Thymus (tissue), 11 donors: ENCODE measurements around the gene PRKCB. TPM values are rescaled to one million over a fixed set of nuclear protein-coding genes. Genes with fewer than 3 reads are reported as not detected.
A peak's percentile ranks its signal among the peaks of the same experiment; 100 is the strongest.

Source experiments
- DNase-seq, 9 donors: peaks; one replicate each; pipeline ENCODE4 v3.0.0-alpha.2; 2013; ENCODE audit warnings: low spot score in 9 of 9, low read depth in 6 of 9, missing footprints in 1 of 9
- H3K27ac ChIP-seq, 2 donors: one replicate each; pipeline ENCODE4 v1.5.1; 2013; ENCODE audit warnings: control low read depth in 1 of 2, low read depth in 1 of 2, low read length in 1 of 2, mild to moderate bottlenecking in 1 of 2, moderate library complexity in 1 of 2
- H3K27me3 ChIP-seq, 2 donors: one replicate each; pipeline ENCODE4 v1.5.1; 2013; ENCODE audit warnings: low read length in 1 of 2; ENCODE audit not compliant: control insufficient read depth in 2 of 2, insufficient read depth in 1 of 2
- H3K36me3 ChIP-seq, 2 donors: one replicate each; pipeline ENCODE4 v1.5.1; 2013; ENCODE audit warnings: low read length in 1 of 2, mild to moderate bottlenecking in 1 of 2, moderate library complexity in 1 of 2; ENCODE audit not compliant: control insufficient read depth in 2 of 2, insufficient read depth in 2 of 2
- H3K4me1 ChIP-seq, 2 donors: one replicate each; pipeline ENCODE4 v1.5.1; 2013; ENCODE audit warnings: low read length in 2 of 2; ENCODE audit not compliant: control insufficient read depth in 2 of 2, insufficient read depth in 2 of 2
- H3K4me3 ChIP-seq, 2 donors: one replicate each; pipeline ENCODE4 v1.5.1; 2013; ENCODE audit warnings: low read length in 2 of 2, control low read depth in 1 of 2, mild to moderate bottlenecking in 1 of 2
- H3K9me3 ChIP-seq, 2 donors: one replicate each; pipeline ENCODE4 v1.5.1; 2013; ENCODE audit warnings: low read length in 1 of 2, mild to moderate bottlenecking in 1 of 2; ENCODE audit not compliant: control insufficient read depth in 2 of 2, insufficient read depth in 1 of 2
- WGBS: extraction: QIAGEN DNeasy Blood & Tissue Kit; methylation state at CpG from one replicate; pipeline ENCODE4 v1.1.7; 2013; 5-methylcytosine and 5-hydroxymethylcytosine counted together
- polyA plus RNA-seq: library from polyadenylated mRNA; stranded (reverse); fragments of 200-250 nt; gene quantifications from one replicate; pipeline ENCODE4 v1.2.3, GENCODE V29; 2013
- total RNA-seq: library from RNA; stranded (reverse); fragments of 120-200 nt; gene quantifications from one replicate; pipeline ENCODE4 v1.2.4, GENCODE V29; 2013
- donor health status: healthy.

Gene PRKCB
- total and polyA plus RNA-seq, 2 donors = 21.9 to 57.4 TPM

DNA sequence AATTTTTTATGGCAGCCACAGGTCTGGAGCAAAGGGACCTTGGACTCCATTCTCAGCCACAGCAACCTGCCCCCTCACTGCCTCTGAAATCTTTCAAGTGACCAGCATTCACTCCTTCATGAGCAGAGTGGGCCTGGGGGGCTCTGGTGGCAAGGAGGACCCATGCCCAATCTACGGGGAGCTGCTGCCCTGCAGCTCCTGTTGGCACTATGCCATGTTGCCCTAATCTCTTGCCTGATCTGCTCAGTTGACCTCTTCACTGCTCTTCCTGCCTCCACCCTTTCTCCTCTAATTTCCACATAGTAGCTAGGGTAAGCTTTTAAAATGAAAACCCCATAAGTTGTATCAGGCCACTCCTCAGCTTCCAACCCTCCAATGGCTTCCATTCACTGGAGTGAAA is 2.9 kb upstream of the PRKCB start:
- Histone ChIP-seq H3K27me3 (peaks cover 2 to 5% of the 10 kb centered on the region in 2 donors), H3K4me3 (no peak overlapping the region), H3K9me3 (peaks cover 0 to 3% of the 10 kb centered on the region in 2 donors), H3K27ac (no peak overlapping the region), H3K4me1 (peaks cover 11 to 20% of the 10 kb centered on the region in 2 donors), H3K36me3 (no peaks in the 10 kb centered on the region)
- DNase-seq = no peak
- 96% methylated on average over 1 of the region's 1 CpG for WGBS

DNA sequence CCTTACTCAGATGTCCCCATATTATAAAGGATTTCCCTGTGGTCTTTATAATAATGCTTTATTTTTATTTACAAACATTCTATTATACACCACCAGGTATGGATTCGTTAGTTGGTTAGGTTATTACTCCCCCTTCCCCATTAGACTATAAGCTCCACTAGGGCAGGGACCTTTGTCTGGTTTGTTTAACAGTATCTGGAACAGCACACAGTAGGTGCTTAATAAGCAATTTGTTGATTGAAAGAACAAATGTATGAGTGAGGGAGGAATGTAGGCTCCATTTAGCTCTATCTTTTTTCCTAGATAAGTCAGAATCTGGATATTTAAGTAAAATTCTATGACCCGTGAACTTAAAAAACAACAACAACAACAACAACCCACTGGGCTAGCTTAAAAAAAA is 2.3 kb upstream of the PRKCB start:
- no peaks in the 10 kb centered on the region for H3K36me3 ChIP-seq
- over 99% methylated on average over 2 of the region's 2 CpGs for WGBS

DNA sequence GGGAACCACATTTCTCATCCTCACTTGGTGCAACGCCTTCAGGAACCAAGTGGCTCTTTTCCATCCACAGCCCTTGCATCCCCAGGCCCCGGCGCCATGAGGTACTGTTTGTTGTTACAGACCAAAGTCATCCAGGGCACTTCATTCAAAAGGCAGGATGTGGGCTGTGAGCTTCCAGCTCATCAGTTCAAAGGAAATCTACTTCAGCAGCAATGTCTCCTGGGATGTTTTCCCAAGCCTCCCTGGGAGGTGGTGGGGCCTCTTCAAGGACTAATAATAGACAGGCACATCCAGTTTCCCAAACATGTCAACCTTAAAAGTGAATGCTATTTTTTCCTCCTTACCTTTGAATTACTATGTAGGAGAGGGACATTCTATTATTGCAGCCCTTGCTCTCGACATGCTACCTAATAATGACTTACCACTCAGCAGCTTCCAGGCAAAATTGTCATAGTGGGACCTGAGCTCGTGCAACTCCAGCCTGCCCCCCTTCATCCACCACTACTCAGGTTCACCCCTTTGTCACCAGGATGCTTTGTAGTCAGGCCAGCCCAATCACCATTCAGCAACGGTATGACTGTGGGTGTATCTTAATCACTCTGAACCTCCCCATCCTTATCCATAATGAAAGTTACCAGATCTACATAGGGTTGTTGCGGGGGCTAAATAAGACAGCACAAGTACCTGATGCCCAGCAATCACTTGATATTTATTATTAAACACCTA is 1.7 kb upstream of the PRKCB start:
- Histone ChIP-seq H3K27me3 (peaks cover 2 to 5% of the 10 kb centered on the region in 2 donors), H3K4me3 (no peak overlapping the region), H3K27ac (no peak overlapping the region), H3K4me1 (peaks cover 20 to 30% of the 10 kb centered on the region in 2 donors), H3K9me3 (peaks cover 0 to 3% of the 10 kb centered on the region in 2 donors), H3K36me3 (no peaks in the 10 kb centered on the region)
- 85% methylated on average over 7 of the region's 7 CpGs for WGBS
- DNase-seq = peak in 3 of 9 donors; percentile 35 to 63 (median 36)

More for the DNA sequence above, 2.3 kb upstream of the PRKCB start:
- DNase-seq = no peak
- Histone ChIP-seq H3K9me3 (peaks cover 0 to 3% of the 10 kb centered on the region in 2 donors), H3K4me1 (peaks cover 16 to 26% of the 10 kb centered on the region in 2 donors), H3K4me3 (no peak overlapping the region), H3K27ac (no peak overlapping the region), H3K27me3 (peaks cover 2 to 5% of the 10 kb centered on the region in 2 donors)

DNA sequence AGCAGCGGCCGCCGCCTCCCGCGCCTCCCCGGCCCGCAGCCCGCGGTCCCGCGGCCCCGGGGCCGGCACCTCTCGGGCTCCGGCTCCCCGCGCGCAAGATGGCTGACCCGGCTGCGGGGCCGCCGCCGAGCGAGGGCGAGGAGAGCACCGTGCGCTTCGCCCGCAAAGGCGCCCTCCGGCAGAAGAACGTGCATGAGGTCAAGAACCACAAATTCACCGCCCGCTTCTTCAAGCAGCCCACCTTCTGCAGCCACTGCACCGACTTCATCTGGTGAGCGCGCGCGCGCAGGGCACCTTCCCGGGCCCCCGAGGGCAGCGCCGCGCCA is 258 bp downstream of the PRKCB start:
- H3K4me1 ChIP-seq = peaks cover 26 to 37% of the 10 kb centered on the region in 2 donors
- H3K27me3 ChIP-seq = peaks cover 2 to 5% of the 10 kb centered on the region in 2 donors
- peaks cover 8 to 14% of the 10 kb centered on the region in 2 donors for H3K36me3 ChIP-seq
- H3K27ac ChIP-seq = peak overlapping the region; percentile 86 to 94
- WGBS = under 1% methylated on average over 45 of the region's 45 CpGs
- peaks cover 0 to 3% of the 10 kb centered on the region in 2 donors for H3K9me3 ChIP-seq
- DNase-seq = peak in 3 of 9 donors; percentile 33 to 55 (median 34)
- H3K4me3 ChIP-seq = peak overlapping the region; percentile 80 to 89

DNA sequence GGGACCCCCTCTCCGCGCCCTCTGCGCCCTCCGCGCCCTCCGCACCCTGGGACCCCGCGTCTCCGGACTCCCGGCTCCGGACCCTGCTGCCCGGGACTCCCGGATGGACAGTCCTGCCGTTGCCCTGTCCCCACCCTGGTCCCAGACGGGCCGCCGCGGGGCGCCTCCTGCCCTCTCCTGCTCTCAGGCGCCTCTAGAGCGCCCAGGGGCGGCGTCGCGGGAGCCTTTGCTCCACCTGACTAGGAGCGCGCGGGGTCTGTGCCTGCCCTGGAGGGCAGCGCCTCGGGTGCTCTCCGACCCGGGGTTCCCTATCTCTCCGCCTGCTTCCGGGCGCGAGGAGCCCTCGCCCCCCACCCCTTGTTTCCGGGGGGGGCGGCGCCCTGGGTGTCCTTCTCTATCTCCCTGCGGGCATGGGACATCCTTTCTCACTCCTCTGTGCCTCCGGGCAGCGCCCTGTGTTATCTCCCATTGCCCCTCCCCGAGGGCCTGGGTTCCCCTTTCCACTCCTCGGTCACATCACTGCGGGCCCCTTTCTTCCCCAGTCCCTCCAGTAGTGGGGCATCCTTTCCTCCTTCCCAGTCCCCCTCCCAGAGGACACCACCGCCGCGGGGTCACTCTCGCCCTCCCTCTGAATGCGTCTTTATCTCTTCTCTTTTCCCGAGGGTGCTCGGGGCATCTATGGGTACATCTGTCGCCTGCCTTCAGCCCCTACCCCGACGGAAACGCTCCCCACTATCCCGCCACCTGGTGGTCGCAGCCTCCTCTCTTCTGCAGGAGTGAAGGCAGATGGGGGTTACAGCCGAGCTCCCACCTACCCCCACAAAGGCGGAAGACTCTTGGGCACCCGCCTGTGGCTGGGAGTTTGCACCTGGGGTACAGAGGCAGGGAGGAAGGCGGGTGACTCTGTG is 875 bp downstream of the PRKCB start:
- under 1% methylated on average over 63 of the region's 63 CpGs for WGBS
- Histone ChIP-seq H3K27ac (peak overlapping the region; percentile 86 to 94), H3K9me3 (peaks cover 0 to 3% of the 10 kb centered on the region in 2 donors), H3K36me3 (peaks cover 8 to 14% of the 10 kb centered on the region in 2 donors), H3K27me3 (peaks cover 2 to 5% of the 10 kb centered on the region in 2 donors), H3K4me3 (peak overlapping the region; percentile 80 to 89), H3K4me1 (peaks cover 26 to 41% of the 10 kb centered on the region in 2 donors)
- DNase-seq = peak in 8 of 9 donors; percentile 76 to 94 (median 87)

DNA sequence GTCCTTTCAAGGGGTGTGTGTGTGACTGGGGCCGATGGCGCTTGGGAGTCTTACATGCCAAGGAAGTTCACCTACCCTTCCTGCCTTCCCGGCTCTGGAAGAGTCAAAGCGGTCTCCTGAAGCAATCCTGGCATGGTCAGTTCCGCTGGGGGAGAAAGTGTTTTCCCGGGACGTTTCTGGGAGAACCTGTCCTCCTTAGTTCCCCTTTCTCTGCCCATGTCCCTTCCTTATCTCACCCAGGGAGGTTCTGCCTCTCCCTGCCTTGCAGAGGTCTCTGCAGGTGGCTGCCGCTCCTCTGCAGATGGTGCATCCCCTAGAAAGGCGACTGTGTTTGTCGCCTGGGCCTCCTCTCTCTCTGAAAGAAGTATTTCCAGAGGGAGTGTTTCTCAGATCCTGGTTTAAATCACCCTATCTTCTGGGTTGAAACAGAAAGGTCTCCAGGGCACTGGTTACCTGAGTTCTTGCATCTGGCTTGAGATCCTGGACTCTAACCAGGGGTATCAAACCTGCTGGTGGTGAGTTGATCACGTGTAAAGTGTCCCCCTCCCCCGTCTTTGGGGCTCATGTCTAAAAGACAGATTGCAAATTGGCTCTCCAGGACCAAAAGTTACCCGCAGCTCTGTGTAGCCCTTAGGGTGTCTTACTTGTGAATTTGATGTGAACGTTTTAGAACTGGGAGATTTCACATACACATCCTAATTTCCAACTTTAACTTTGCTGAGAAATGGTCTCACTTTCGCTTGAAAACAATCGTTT is 1.9 kb downstream of the PRKCB start:
- H3K27ac ChIP-seq = peak overlapping the region; percentile 32 to 94
- H3K27me3 ChIP-seq = peaks cover 2 to 5% of the 10 kb centered on the region in 2 donors
- peak overlapping the region; percentile 80 to 89 for H3K4me3 ChIP-seq
- H3K36me3 ChIP-seq = peaks cover 8 to 20% of the 10 kb centered on the region in 2 donors
- 19% methylated on average over 16 of the region's 16 CpGs for WGBS
- peak in 6 of 9 donors; percentile 35 to 76 (median 49) for DNase-seq
- peaks cover 0 to 3% of the 10 kb centered on the region in 2 donors for H3K9me3 ChIP-seq
- H3K4me1 ChIP-seq = peaks cover 31 to 43% of the 10 kb centered on the region in 2 donors

DNA sequence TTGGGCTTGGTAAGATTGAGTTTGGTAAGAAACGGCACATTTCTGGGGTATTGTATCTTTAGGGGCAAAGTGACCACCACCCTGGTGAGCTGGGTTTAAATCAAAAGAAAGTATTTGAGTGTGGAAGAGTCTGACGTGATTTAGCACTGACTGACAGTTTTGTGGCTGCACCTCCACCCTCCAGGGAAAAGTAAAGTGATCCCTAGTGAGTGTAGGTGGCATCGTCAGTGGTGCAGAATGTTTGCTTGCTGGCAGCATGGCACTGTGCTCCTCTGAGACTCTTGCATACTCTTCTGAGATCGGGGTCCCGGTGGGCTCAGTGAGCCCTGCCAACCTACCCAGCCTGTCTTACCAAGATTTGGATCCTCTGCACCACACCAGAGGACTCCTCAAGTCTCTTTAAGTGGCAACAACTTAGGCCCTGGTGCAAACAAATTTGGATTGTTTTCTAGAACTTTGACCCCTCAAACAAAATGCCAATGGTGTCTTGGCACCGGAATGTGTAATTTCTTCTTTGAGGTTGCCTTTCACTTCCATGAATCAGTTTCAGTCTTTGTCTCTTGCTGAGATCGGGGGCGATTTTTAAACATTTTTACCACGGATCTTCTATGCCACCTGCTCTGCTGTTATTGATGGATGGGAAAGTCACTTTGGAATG is 2.8 kb downstream of the PRKCB start:
- H3K27me3 ChIP-seq = peaks cover 2 to 5% of the 10 kb centered on the region in 2 donors
- no peak overlapping the region for H3K27ac ChIP-seq
- H3K4me3 ChIP-seq = no peak overlapping the region
- 81% methylated on average over 9 of the region's 9 CpGs for WGBS
- H3K4me1 ChIP-seq = peaks cover 31 to 47% of the 10 kb centered on the region in 2 donors
- H3K9me3 ChIP-seq = peaks cover 0 to 3% of the 10 kb centered on the region in 2 donors
- DNase-seq = no peak
- peaks cover 8 to 20% of the 10 kb centered on the region in 2 donors for H3K36me3 ChIP-seq

DNA sequence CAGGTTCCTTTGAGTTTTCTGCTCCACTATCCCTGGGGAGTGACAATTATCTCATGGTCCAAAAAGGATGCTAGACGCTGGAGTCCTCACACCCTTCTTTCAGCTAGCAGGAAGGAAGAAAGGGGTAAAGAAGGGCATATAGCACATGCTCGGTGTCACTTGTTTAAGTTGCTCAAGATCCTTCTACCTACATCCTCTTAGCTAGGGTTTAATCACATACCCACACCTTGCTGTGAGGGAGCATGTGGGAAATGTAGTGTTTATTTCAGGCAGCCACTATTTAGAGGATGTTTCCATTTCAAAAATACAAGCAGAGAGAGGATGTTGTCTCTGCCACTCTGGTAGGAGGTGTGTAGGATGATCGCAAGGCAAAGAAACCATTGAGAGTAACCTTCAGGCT is 4.5 kb downstream of the PRKCB start:
- H3K27ac ChIP-seq = peak overlapping the region in 1 of 2 donors; percentile 37
- 81% methylated on average over 3 of the region's 3 CpGs for WGBS
- no peak overlapping the region for H3K4me3 ChIP-seq

More for the DNA sequence above, 4.5 kb downstream of the PRKCB start:
- H3K36me3 ChIP-seq = peaks cover 11 to 20% of the 10 kb centered on the region in 2 donors
- DNase-seq = no peak
- peaks cover 25 to 36% of the 10 kb centered on the region in 2 donors for H3K4me1 ChIP-seq
- H3K9me3 ChIP-seq = peaks cover 0 to 3% of the 10 kb centered on the region in 2 donors
- peaks cover 0 to 2% of the 10 kb centered on the region in 2 donors for H3K27me3 ChIP-seq
